ENCODE measurements around the gene ZGPAT.

The ZGPAT gene

GRCh38 chr20:63745424-63745805 lies 37.6 kb downstream of the ZGPAT start:
- no peak for DNase-seq

- DNase-seq, result no peak
Observed at GRCh38 chr20:63745961-63746731, 38.3 kb downstream of the ZGPAT start.

GRCh38 chr20:63746751-63747315 lies 39.0 kb downstream of the ZGPAT start:
- DNase-seq, result no peak

GRCh38 chr20:63747622-63748069 lies 39.8 kb downstream of the ZGPAT start:
- DNase-seq, result no peak

- DNase-seq, result no peak
Observed at GRCh38 chr20:63748070-63748933, 40.5 kb downstream of the ZGPAT start.

GRCh38 chr20:63748934-63749270 lies 41.1 kb downstream of the ZGPAT start:
- DNase-seq, result no peak

GRCh38 chr20:63749597-63750508 lies 42.0 kb downstream of the ZGPAT start:
- no peak for DNase-seq

GRCh38 chr20:63750807-63751470 lies 43.1 kb downstream of the ZGPAT start:
- no peak for DNase-seq

- peak; percentile 60 for DNase-seq
Observed at GRCh38 chr20:63751471-63752271, 43.8 kb downstream of the ZGPAT start.

GRCh38 chr20:63752411-63753101 lies 44.7 kb downstream of the ZGPAT start:
- DNase-seq, result no peak

GRCh38 chr20:63753381-63753780 lies 45.5 kb downstream of the ZGPAT start:
- no peak for DNase-seq

- DNase-seq, result no peak
Observed at GRCh38 chr20:63754008-63754407, 46.2 kb downstream of the ZGPAT start.

GRCh38 chr20:63755933-63756647 lies 48.3 kb downstream of the ZGPAT start:
- no peak for DNase-seq

- no peak for DNase-seq
Observed at GRCh38 chr20:63756648-63756991, 48.8 kb downstream of the ZGPAT start.

GRCh38 chr20:63758152-63758551 lies 50.3 kb downstream of the ZGPAT start:
- no peak for DNase-seq

- no peak for DNase-seq
Observed at GRCh38 chr20:63759377-63759901, 51.6 kb downstream of the ZGPAT start.

- no peak for DNase-seq
Observed at GRCh38 chr20:63765082-63765873, 57.4 kb downstream of the ZGPAT start.

GRCh38 chr20:63765902-63766301 lies 58.1 kb downstream of the ZGPAT start:
- DNase-seq, result no peak

All from NCI-H2107 (cell line).